Measurements from ENCODE around the gene TULP4.
"Not testable (repeated sequence)": the region's sequence is repeated elsewhere in the genome, so short reads cannot be mapped to it uniquely, and the experiment has no call there.

- not testable (repeated sequence) for TF ChIP-seq CTCF, POLR2AphosphoS5, POLR2A (IDR thresholded peaks at IDR 0.05)
These were observed 165.5 kb downstream of the TULP4 start for GRCh38 chr6:158477722-158478121.

Measured in prostate gland (tissue), 2 donors.